GM18867 (cell line): ENCODE measurements around the gene MIB2.

Experiments
- ATAC-seq: cut with Tn5 transposase; IDR thresholded peaks from one replicate; pipeline ENCODE4 v1.9.1; 2021; ENCODE audit warnings: mild to moderate bottlenecking, moderate library complexity; ENCODE audit not compliant: unreplicated experiment

Gene MIB2

GRCh38 chr1:1598051-1598719 lies 17.1 kb upstream of the MIB2 start:
- ATAC-seq = no peak

GRCh38 chr1:1598720-1599029 lies 16.6 kb upstream of the MIB2 start:
- no peak for ATAC-seq

- ATAC-seq = no peak
Measured at GRCh38 chr1:1599030-1599934, 16.0 kb upstream of the MIB2 start.

- ATAC-seq = no peak
Measured at GRCh38 chr1:1599935-1600860, 15.1 kb upstream of the MIB2 start, which contains the start of gene FNDC10. TSS of gene FNDC10 (minus strand) at chr1:1600135. CDS start at chr1:1600015, 120 bp downstream.

- ATAC-seq = no peak
Measured at GRCh38 chr1:1600861-1601563, 14.3 kb upstream of the MIB2 start.

- ATAC-seq = no peak
Measured at GRCh38 chr1:1601564-1602303, 13.6 kb upstream of the MIB2 start.

- ATAC-seq = no peak
Measured at GRCh38 chr1:1602304-1602967, 12.9 kb upstream of the MIB2 start.

- no peak for ATAC-seq
Measured at GRCh38 chr1:1602968-1603506, 12.3 kb upstream of the MIB2 start.

GRCh38 chr1:1603671-1604373 lies 11.5 kb upstream of the MIB2 start:
- no peak for ATAC-seq

GRCh38 chr1:1604374-1605033 lies 10.8 kb upstream of the MIB2 start:
- ATAC-seq = no peak

- no peak for ATAC-seq
Measured at GRCh38 chr1:1605034-1605591, 10.2 kb upstream of the MIB2 start.

- ATAC-seq = no peak
Measured at GRCh38 chr1:1605724-1606123, 9.6 kb upstream of the MIB2 start.

- ATAC-seq = no peak
Measured at GRCh38 chr1:1606232-1606631, 9.1 kb upstream of the MIB2 start.

- no peak for ATAC-seq
Measured at GRCh38 chr1:1609822-1610485, 5.3 kb upstream of the MIB2 start.

GRCh38 chr1:1610796-1611195 lies 4.5 kb upstream of the MIB2 start:
- no peak for ATAC-seq

- ATAC-seq = no peak
Measured at GRCh38 chr1:1612104-1612400, 3.2 kb upstream of the MIB2 start.

GRCh38 chr1:1613509-1614082 lies 1.7 kb upstream of the MIB2 start:
- no peak for ATAC-seq
